Measurements from ENCODE around the gene RXFP2. TPM values are rescaled to one million over a fixed set of nuclear protein-coding genes. Genes with fewer than 3 reads are reported as not detected.

The RXFP2 gene
- total and polyA plus RNA-seq, 2 experiments from 2014 or later: not detected

DNA sequence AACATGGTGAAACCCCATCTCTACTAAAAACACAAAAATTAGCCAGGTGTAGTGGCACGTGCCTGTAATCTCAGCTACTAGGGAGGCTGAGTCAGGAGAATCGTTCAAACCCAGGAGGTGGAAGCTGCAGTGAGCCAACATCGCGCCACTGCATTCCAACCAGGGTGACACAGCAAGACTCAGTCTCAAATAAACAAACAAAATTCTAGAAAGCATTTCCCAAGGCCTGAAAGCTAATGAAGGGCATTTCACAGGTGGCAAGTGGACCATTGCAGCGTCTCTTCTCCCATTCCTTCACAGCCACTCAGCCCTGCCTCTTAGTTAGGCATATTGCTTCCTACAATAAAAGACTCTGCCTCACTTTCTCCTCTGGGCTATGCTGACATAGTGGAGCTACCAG is 13.5 kb upstream of the RXFP2 start:
- TF ChIP-seq EZH2phosphoT487 (IDR thresholded peaks at IDR 0.05; ENCODE audit: insufficient read depth, low read depth) (no peak), EZH2 (IDR thresholded peaks at IDR 0.05; ENCODE audit: insufficient read depth, poor library complexity, severe bottlenecking) (no peak)
- no peaks in the 10 kb centered on the region; the same call in 1 of the 2 replicates for H3K27me3 ChIP-seq (replicated peaks; ENCODE audit: insufficient read depth)
- no peaks in the 10 kb centered on the region for H4K20me1 ChIP-seq (ENCODE audit: insufficient read depth)
- H3F3A ChIP-seq (ENCODE audit: insufficient read depth): no peaks in the 10 kb centered on the region
- no peak overlapping the region for H2AFZ ChIP-seq
- no peaks in the 10 kb centered on the region for H3K79me2 ChIP-seq (ENCODE audit: insufficient read depth)
- no peak overlapping the region for H3K9ac ChIP-seq
- H3K4me2 ChIP-seq (ENCODE audit: unreplicated experiment): no peak overlapping the region
- 78 to 80% methylated on average over 5 of the region's 5 CpGs for WGBS, 2 experiments (ENCODE audit: low coverage in 1 of 2, low lambda C conversion rate in 2 of 2, missing lambda C conversion rate in 2 of 2)
- DNase-seq: no peak
- no peaks in the 10 kb centered on the region for H3K9me2 ChIP-seq (ENCODE audit: insufficient read depth)
- no peak overlapping the region for H3K27ac ChIP-seq
- in situ Hi-C loops (cut with MboI): loop anchor here (25.0 kb wide), 1 partner anchor 489 kb away; no protein-coding TSS in a partner anchor
- no peaks in the 10 kb centered on the region for H3K9me3 ChIP-seq (ENCODE audit: low read depth)
- 0 out of 2 replicates have a peak, but pooled peaks cover 5% of the 10 kb centered on the region for H3K4me1 ChIP-seq (ENCODE audit: insufficient read depth)
- H3K36me3 ChIP-seq (ENCODE audit: low read depth): no peaks in the 10 kb centered on the region
- no peak overlapping the region for H3K4me3 ChIP-seq

GRCh38 chr13:31731921-31732320 is 7.4 kb upstream of the RXFP2 start:
- Histone ChIP-seq H3K9ac (no peak overlapping the region), H3K27ac (no peak overlapping the region), H3K9me2 (ENCODE audit: insufficient read depth) (no peaks in the 10 kb centered on the region), H3K4me2 (ENCODE audit: unreplicated experiment) (no peak overlapping the region), H4K20me1 (ENCODE audit: insufficient read depth) (no peaks in the 10 kb centered on the region), H3K4me1 (ENCODE audit: insufficient read depth) (no peaks in the 10 kb centered on the region), H3F3A (ENCODE audit: insufficient read depth) (no peaks in the 10 kb centered on the region), H3K27me3 (replicated peaks; ENCODE audit: insufficient read depth) (no peaks in the 10 kb centered on the region), H3K4me3 (no peak overlapping the region), H3K9me3 (ENCODE audit: low read depth) (no peaks in the 10 kb centered on the region), H3K36me3 (ENCODE audit: low read depth) (no peaks in the 10 kb centered on the region), H2AFZ (no peak overlapping the region), H3K79me2 (ENCODE audit: insufficient read depth) (no peaks in the 10 kb centered on the region)
- in situ Hi-C loops (cut with MboI): loop anchor here (10.0 to 25.0 kb wide), 2 partner anchors 197 to 495 kb away; no protein-coding TSS in a partner anchor
- no peak for TF ChIP-seq EZH2phosphoT487 (IDR thresholded peaks at IDR 0.05; ENCODE audit: insufficient read depth, low read depth)
- TF ChIP-seq EZH2 (IDR thresholded peaks at IDR 0.05; ENCODE audit: insufficient read depth, poor library complexity, severe bottlenecking): no peak
- WGBS, 2 experiments (ENCODE audit: low coverage in 1 of 2, low lambda C conversion rate in 2 of 2, missing lambda C conversion rate in 2 of 2): 72 to 78% methylated on average over 6 of the region's 6 CpGs
- DNase-seq: no peak

- H3K9ac ChIP-seq: no peak overlapping the region
- no peaks in the 10 kb centered on the region for H4K20me1 ChIP-seq (ENCODE audit: insufficient read depth)
- H3K27ac ChIP-seq: no peak overlapping the region
- no peaks in the 10 kb centered on the region for H3K36me3 ChIP-seq (ENCODE audit: low read depth)
- no peaks in the 10 kb centered on the region for H3K79me2 ChIP-seq (ENCODE audit: insufficient read depth)
- H3K9me3 ChIP-seq (ENCODE audit: low read depth): no peaks in the 10 kb centered on the region
- no peak overlapping the region for H3K4me2 ChIP-seq (ENCODE audit: unreplicated experiment)
- H3K4me1 ChIP-seq (ENCODE audit: insufficient read depth): no peaks in the 10 kb centered on the region
- no peak overlapping the region for H3K4me3 ChIP-seq
- no peaks in the 10 kb centered on the region for H3K9me2 ChIP-seq (ENCODE audit: insufficient read depth)
- no peak overlapping the region for H2AFZ ChIP-seq
- in situ Hi-C loops (cut with MboI): loop anchor here (10.0 to 25.0 kb wide), 2 partner anchors 198 to 496 kb away; no protein-coding TSS in a partner anchor
- no peaks in the 10 kb centered on the region for H3F3A ChIP-seq (ENCODE audit: insufficient read depth)
- no peak for DNase-seq
- WGBS, 2 experiments (ENCODE audit: low coverage in 1 of 2, low lambda C conversion rate in 2 of 2, missing lambda C conversion rate in 2 of 2): 91 to 95% methylated on average over 5 of the region's 5 CpGs
- H3K27me3 ChIP-seq (replicated peaks; ENCODE audit: insufficient read depth): no peaks in the 10 kb centered on the region
- TF ChIP-seq EZH2 (IDR thresholded peaks at IDR 0.05; ENCODE audit: insufficient read depth, poor library complexity, severe bottlenecking) (no peak), EZH2phosphoT487 (IDR thresholded peaks at IDR 0.05; ENCODE audit: insufficient read depth, low read depth) (no peak)
These were observed 6.3 kb upstream of the RXFP2 start for GRCh38 chr13:31733066-31733465.

DNA sequence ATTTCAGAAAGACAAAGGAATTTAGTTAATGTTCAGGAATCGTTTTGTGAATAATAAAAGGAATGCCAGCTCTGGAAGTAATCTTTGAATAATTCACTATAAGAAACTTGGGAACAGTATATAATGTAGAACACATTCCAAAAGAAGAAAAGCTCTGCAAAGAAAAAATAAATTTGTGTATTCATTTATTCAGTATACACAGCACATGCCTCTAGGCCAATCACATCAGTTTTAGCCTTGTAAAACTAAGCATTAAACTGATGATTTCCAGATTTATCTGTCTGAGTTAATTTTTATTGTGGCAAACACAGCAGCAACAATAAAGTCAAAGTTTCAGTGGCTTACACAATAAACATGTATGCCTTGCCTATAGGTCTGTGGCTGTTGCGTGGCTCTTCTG is 5.7 kb upstream of the RXFP2 start:
- no peaks in the 10 kb centered on the region for H3F3A ChIP-seq (ENCODE audit: insufficient read depth)
- H3K27me3 ChIP-seq (replicated peaks; ENCODE audit: insufficient read depth): no peaks in the 10 kb centered on the region
- H2AFZ ChIP-seq: no peak overlapping the region
- TF ChIP-seq EZH2phosphoT487 (IDR thresholded peaks at IDR 0.05; ENCODE audit: insufficient read depth, low read depth) (no peak), EZH2 (IDR thresholded peaks at IDR 0.05; ENCODE audit: insufficient read depth, poor library complexity, severe bottlenecking) (no peak)
- no peaks in the 10 kb centered on the region for H3K9me2 ChIP-seq (ENCODE audit: insufficient read depth)
- no peaks in the 10 kb centered on the region for H4K20me1 ChIP-seq (ENCODE audit: insufficient read depth)
- H3K9ac ChIP-seq: no peak overlapping the region
- DNase-seq: no peak
- H3K79me2 ChIP-seq (ENCODE audit: insufficient read depth): no peaks in the 10 kb centered on the region
- in situ Hi-C loops (cut with MboI): loop anchor here (10.0 to 25.0 kb wide), 2 partner anchors 199 to 496 kb away; no protein-coding TSS in a partner anchor
- H3K27ac ChIP-seq: no peak overlapping the region
- H3K4me2 ChIP-seq (ENCODE audit: unreplicated experiment): no peak overlapping the region
- no peaks in the 10 kb centered on the region for H3K4me1 ChIP-seq (ENCODE audit: insufficient read depth)
- no peak overlapping the region for H3K4me3 ChIP-seq
- WGBS, 2 experiments (ENCODE audit: low coverage in 1 of 2, low lambda C conversion rate in 2 of 2, missing lambda C conversion rate in 2 of 2): 74 to 76% methylated on average over 2 of the region's 2 CpGs
- no peaks in the 10 kb centered on the region for H3K36me3 ChIP-seq (ENCODE audit: low read depth)
- H3K9me3 ChIP-seq (ENCODE audit: low read depth): no peaks in the 10 kb centered on the region

Data from GM23248 (cell line).